Hepatocyte (in vitro differentiated cells): Measurements from ENCODE around the gene IER3. TPM values are rescaled to one million over a fixed set of nuclear protein-coding genes. Genes with fewer than 3 reads are reported as not detected.

Experiments
- DNase-seq: peaks from one replicate; pipeline ENCODE4 v3.0.0-alpha.2; 2016; ENCODE audit warnings: low spot score
- H2AFZ ChIP-seq: fragments of 200-600 bp; sonication (generic); 2 replicates; pipeline ENCODE4 v1.6.0; 2016; ENCODE audit warnings: antibody characterized with exemption, mild to moderate bottlenecking
- H3K27ac ChIP-seq: fragments of 200-600 bp; sonication (generic); 2 replicates; pipeline ENCODE4 v1.5.1; 2016; ENCODE audit warnings: mild to moderate bottlenecking
- H3K27me3 ChIP-seq: fragments of 200-600 bp; sonication (generic); 2 replicates; pipeline ENCODE4 v1.6.1; 2016
- H3K36me3 ChIP-seq: fragments of 200-600 bp; sonication (generic); replicated peaks from 2 replicates; pipeline ENCODE4 v1.5.1; 2016; ENCODE audit warnings: low read depth; ENCODE audit not compliant: insufficient read depth
- H3K4me1 ChIP-seq: fragments of 200-600 bp; sonication (generic); 2 replicates; pipeline ENCODE4 v1.5.1; 2016; ENCODE audit warnings: mild to moderate bottlenecking, moderate library complexity; ENCODE audit not compliant: insufficient read depth
- H3K4me2 ChIP-seq: fragments of 200-600 bp; sonication (generic); 2 replicates; pipeline ENCODE4 v1.6.0; 2016
- H3K4me3 ChIP-seq: fragments of 200-600 bp; sonication (generic); 2 replicates; pipeline ENCODE4 v1.5.1; 2016; ENCODE audit warnings: mild to moderate bottlenecking
- H3K79me2 ChIP-seq: fragments of 200-600 bp; sonication (generic); 2 replicates; pipeline ENCODE4 v1.6.0; 2017; ENCODE audit warnings: mild to moderate bottlenecking
- H3K9me2 ChIP-seq: fragments of 200-600 bp; sonication (generic); replicated peaks from 2 replicates; pipeline ENCODE4 v1.6.0; 2017; ENCODE audit warnings: mild to moderate bottlenecking; ENCODE audit not compliant: insufficient read depth
- H3K9me3 ChIP-seq: fragments of 200-600 bp; sonication (generic); 2 replicates; pipeline ENCODE4 v1.5.1; 2016; ENCODE audit warnings: low read depth, mild to moderate bottlenecking
- H4K20me1 ChIP-seq: fragments of 200-600 bp; sonication (generic); 2 replicates; pipeline ENCODE4 v1.6.0; 2016; ENCODE audit warnings: mild to moderate bottlenecking; ENCODE audit not compliant: insufficient read depth, poor library complexity, severe bottlenecking
- CTCF ChIP-seq: fragments of 200-600 bp; sonication (generic); IDR thresholded peaks from 2 replicates; pipeline ENCODE4 v1.5.1; 2016; ENCODE audit warnings: antibody characterized with exemption, mild to moderate bottlenecking; ENCODE audit not compliant: poor library complexity
- EZH2 ChIP-seq: fragments of 200-600 bp; sonication (generic); IDR thresholded peaks from 2 replicates; pipeline ENCODE4 v1.6.1; 2016; ENCODE audit warnings: antibody characterized with exemption, mild to moderate bottlenecking, borderline replicate concordance
- EZH2phosphoT487 ChIP-seq: fragments of 200-600 bp; sonication (generic); IDR thresholded peaks from one replicate; pipeline ENCODE4 v1.6.1; 2018; ENCODE audit warnings: antibody characterized with exemption, mild to moderate bottlenecking, low read depth, moderate library complexity; ENCODE audit not compliant: unreplicated experiment, severe bottlenecking
- WGBS: methylation state at CpG from one replicate; pipeline ENCODE4 v1.1.6; 2016; ENCODE audit warnings: low lambda C conversion rate; ENCODE audit errors: missing lambda C conversion rate; 5-methylcytosine and 5-hydroxymethylcytosine counted together
- polyA plus RNA-seq: library from polyadenylated mRNA; unstranded; fragments of >200 nt; fragmentation: Nextera tagmentation; extraction: Ambion mirVana; gene quantifications from 2 replicates; pipeline ENCODE4 v1.2.1, GENCODE V29; 2016
- total RNA-seq: library from RNA; depleted of rRNA; stranded (reverse); fragments of >200 nt; gene quantifications from 2 replicates; pipeline ENCODE4 v1.2.3, GENCODE V29; 2014

The IER3 gene
- total and polyA plus RNA-seq, 2 experiments from 2014 or later, result 159 to 193 TPM

- Histone ChIP-seq H3K79me2 (no peaks in the 10 kb centered on the region), H3K4me2 (no peak overlapping the region), H3K4me3 (no peak overlapping the region), H3K9me2 (no peaks in the 10 kb centered on the region), H3K9me3 (no peaks in the 10 kb centered on the region), H4K20me1 (no peaks in the 10 kb centered on the region), H2AFZ (no peak overlapping the region), H3K4me1 (peaks cover 28% of the 10 kb centered on the region), H3K27ac (no peak overlapping the region), H3K36me3 (no peaks in the 10 kb centered on the region), H3K27me3 (no peaks in the 10 kb centered on the region)
- no peak for DNase-seq
- WGBS, result 93% methylated on average over 3 of the region's 3 CpGs
- no peak for TF ChIP-seq EZH2
- TF ChIP-seq CTCF, result no peak
- no peak for TF ChIP-seq EZH2phosphoT487
Observed at GRCh38 chr6:30754631-30755030, 10.3 kb upstream of the IER3 start.

- H2AFZ ChIP-seq, result no peak overlapping the region
- H3K9me3 ChIP-seq, result no peaks in the 10 kb centered on the region
- no peak overlapping the region for H3K4me3 ChIP-seq
- no peak for TF ChIP-seq EZH2
- no peak for TF ChIP-seq CTCF
- TF ChIP-seq EZH2phosphoT487, result no peak
- peaks cover 48% of the 10 kb centered on the region for H3K4me1 ChIP-seq
- H3K79me2 ChIP-seq, result no peaks in the 10 kb centered on the region
- H3K4me2 ChIP-seq, result peak overlapping the region; percentile 19
- H4K20me1 ChIP-seq, result no peaks in the 10 kb centered on the region
- no peaks in the 10 kb centered on the region for H3K27me3 ChIP-seq
- 52% methylated on average over 12 of the region's 12 CpGs for WGBS
- DNase-seq, result peak; percentile 91
- H3K27ac ChIP-seq, result peak overlapping the region; percentile 97
- H3K36me3 ChIP-seq, result no peaks in the 10 kb centered on the region
- no peaks in the 10 kb centered on the region for H3K9me2 ChIP-seq
Observed at GRCh38 chr6:30752157-30752927, 8.0 kb upstream of the IER3 start.

GRCh38 chr6:30750379-30750668 is 6.0 kb upstream of the IER3 start:
- H3K4me3 ChIP-seq, result no peak overlapping the region

More at GRCh38 chr6:30750379-30750668, 6.0 kb upstream of the IER3 start:
- H3K4me1 ChIP-seq, result peaks cover 48% of the 10 kb centered on the region
- H3K79me2 ChIP-seq, result no peaks in the 10 kb centered on the region
- H3K36me3 ChIP-seq, result no peaks in the 10 kb centered on the region
- H3K9me3 ChIP-seq, result no peaks in the 10 kb centered on the region
- no peaks in the 10 kb centered on the region for H4K20me1 ChIP-seq
- no peak overlapping the region for H2AFZ ChIP-seq
- DNase-seq, result no peak
- no peak for TF ChIP-seq EZH2
- no peak for TF ChIP-seq EZH2phosphoT487
- TF ChIP-seq CTCF, result no peak
- no peak overlapping the region for H3K4me2 ChIP-seq
- peak overlapping the region; percentile 91 for H3K27ac ChIP-seq
- no peaks in the 10 kb centered on the region for H3K27me3 ChIP-seq
- H3K9me2 ChIP-seq, result no peaks in the 10 kb centered on the region
